Glomerular endothelial cell (primary cell): ENCODE data around the gene ITLN2. TPM values are rescaled to one million over a fixed set of nuclear protein-coding genes. Genes with fewer than 3 reads are reported as not detected.
"Not testable (repeated sequence)": the region's sequence is repeated elsewhere in the genome, so short reads cannot be mapped to it uniquely, and the experiment has no call there.

Experiments
- DNase-seq: peaks from one replicate; pipeline ENCODE4 v3.0.0-alpha.2; 2011; ENCODE audit warnings: low read depth, low spot score; ENCODE audit errors: extremely low read depth
- total RNA-seq: library from RNA; depleted of rRNA; stranded (reverse); fragments of >200 nt; gene quantifications from 2 replicates; pipeline ENCODE4 v1.2.3, GENCODE V29; 2015

ITLN2 gene
- total RNA-seq, 1 donor from 2014 or later: not detected

GRCh38 chr1:160956966-160957365 lies 2.4 kb upstream of the ITLN2 start:
- DNase-seq: no peak

GRCh38 chr1:160953030-160953429 lies 1.6 kb downstream of the ITLN2 start:
- no peak for DNase-seq

- no peak for DNase-seq
Observed at GRCh38 chr1:160952129-160952510, 2.5 kb downstream of the ITLN2 start.

- DNase-seq: peak; percentile 7
Observed at GRCh38 chr1:160951443-160952128, 3.0 kb downstream of the ITLN2 start.

- DNase-seq: no peak
Observed at GRCh38 chr1:160950657-160951056, 4.0 kb downstream of the ITLN2 start.

GRCh38 chr1:160949881-160950280 lies 4.7 kb downstream of the ITLN2 start:
- no peak for DNase-seq

GRCh38 chr1:160949216-160949880 lies 5.3 kb downstream of the ITLN2 start:
- DNase-seq: not testable (repeated sequence)

GRCh38 chr1:160947174-160947759 lies 7.3 kb downstream of the ITLN2 start:
- not testable (repeated sequence) for DNase-seq

- not testable (repeated sequence) for DNase-seq
Observed at GRCh38 chr1:160945881-160946280, 8.7 kb downstream of the ITLN2 start.

- no peak for DNase-seq
Observed at GRCh38 chr1:160945079-160945478, 9.5 kb downstream of the ITLN2 start.

GRCh38 chr1:160942926-160943325 lies 11.7 kb downstream of the ITLN2 start:
- DNase-seq: no peak

- not testable (repeated sequence) for DNase-seq
Observed at GRCh38 chr1:160936666-160937065, 17.9 kb downstream of the ITLN2 start.

- DNase-seq: no peak
Observed at GRCh38 chr1:160935527-160936258, 18.9 kb downstream of the ITLN2 start.

GRCh38 chr1:160933305-160933704 lies 21.3 kb downstream of the ITLN2 start:
- not testable (repeated sequence) for DNase-seq

GRCh38 chr1:160925652-160926244 lies 28.9 kb downstream of the ITLN2 start:
- no peak for DNase-seq

GRCh38 chr1:160924791-160925651 lies 29.6 kb downstream of the ITLN2 start:
- no peak for DNase-seq

- DNase-seq: no peak
Observed at GRCh38 chr1:160916666-160917065, 37.9 kb downstream of the ITLN2 start.

GRCh38 chr1:160913229-160913628 lies 41.4 kb downstream of the ITLN2 start:
- not testable (repeated sequence) for DNase-seq

GRCh38 chr1:160911925-160912324 lies 42.7 kb downstream of the ITLN2 start:
- no peak for DNase-seq

GRCh38 chr1:160911441-160911840 lies 43.2 kb downstream of the ITLN2 start:
- peak; percentile 5 for DNase-seq
